Thyroid gland (tissue), 4 donors: Measurements from ENCODE around the gene GIMAP1.

Experiments
- CTCF ChIP-seq, 6 experiments: fragments of 200-600 bp in 3 of 6; fragments of 450-650 bp in 3 of 6; sonication (generic) in 3 of 6; IDR thresholded peaks; one replicate each; pipeline ENCODE4 v1.5.1; 2016 to 2019; ENCODE audit warnings: antibody characterized with exemption in 6 of 6, mild to moderate bottlenecking in 2 of 6, inconsistent platforms in 1 of 6, moderate library complexity in 1 of 6
- POLR2A ChIP-seq, 2 donors: fragments of 450-650 bp; IDR thresholded peaks; one replicate each; pipeline ENCODE4 v1.6.1; 2017; ENCODE audit warnings: antibody characterized with exemption in 2 of 2, mild to moderate bottlenecking in 2 of 2, moderate library complexity in 1 of 2

- TF ChIP-seq CTCF (IDR thresholded peaks at IDR 0.05), result peak in 1 of 6 experiments; percentile 22
- TF ChIP-seq POLR2A (IDR thresholded peaks at IDR 0.05), result no peak
Observed at GRCh38 chr7:150753826-150754603, 37.6 kb downstream of the GIMAP1 start.
